Ovary (tissue), 9 donors: Measurements from ENCODE around the gene METAP1. TPM values are rescaled to one million over a fixed set of nuclear protein-coding genes. Genes with fewer than 3 reads are reported as not detected.

Experiments used
- DNase-seq, 5 donors: peaks; one replicate each; pipeline ENCODE4 v3.0.0-alpha.2; 2019 to 2020
- H3K27ac ChIP-seq, 2 donors: fragments of 200-600 bp; one replicate each; pipeline versions ENCODE4 v1.5.1 to v1.8.0; 2019 to 2022
- H3K27me3 ChIP-seq: fragments of 200-600 bp; one replicate; pipeline ENCODE4 v1.8.0; 2022
- H3K36me3 ChIP-seq: fragments of 200-600 bp; sonication (generic); one replicate; pipeline ENCODE4 v1.5.1; 2019
- H3K4me1 ChIP-seq: one replicate; pipeline ENCODE4 v1.8.1; 2013; ENCODE audit warnings: mild to moderate bottlenecking, moderate library complexity; ENCODE audit not compliant: insufficient read depth
- H3K4me3 ChIP-seq: fragments of 200-600 bp; sonication (generic); one replicate; pipeline ENCODE4 v1.5.1; 2017
- H3K9me3 ChIP-seq, 2 donors: fragments of 200-600 bp in 1 of 2; sonication (generic) in 1 of 2; one replicate each; pipeline versions ENCODE4 v1.5.1 to v1.8.1; 2013 to 2019; ENCODE audit warnings: mild to moderate bottlenecking in 1 of 2, moderate library complexity in 1 of 2
- EP300 ChIP-seq: sonication (generic); formaldehyde crosslinking; IDR thresholded peaks from one replicate; pipeline ENCODE4 v1.6.1; 2017; ENCODE audit warnings: antibody characterized with exemption
- POLR2A ChIP-seq: fragments of 450-650 bp; IDR thresholded peaks from one replicate; pipeline ENCODE4 v1.6.1; 2017; ENCODE audit warnings: antibody characterized with exemption, mild to moderate bottlenecking, moderate library complexity
- WGBS, 3 donors: extraction: QIAGEN DNeasy Blood & Tissue Kit in 1 of 3; methylation state at CpG; one replicate each; pipeline versions ENCODE4 v1.1.5 to v1.1.7; 2013 to 2017; 5-methylcytosine and 5-hydroxymethylcytosine counted together
- intact Hi-C, 4 donors: fragments of 100-400 bp; cut with DNase I; formaldehyde crosslinking; loops; one replicate each; pipeline versions ENCODE4 v1.11.0 to v1.15.1; 2022 to 2023
- polyA plus RNA-seq, 2 donors: library from polyadenylated mRNA; stranded (reverse); fragments of 200-250 nt in 1 of 2; fragments of 350-450 nt in 1 of 2; fragmentation: Illumina TruSeq in 1 of 2; extraction: RNeasy Lipid Tissue Mini Kit (QIAGEN cat#74804) in 1 of 2; gene quantifications; one replicate each; pipeline ENCODE4 v1.2.3, GENCODE V29; 2013 to 2014
- total RNA-seq, 7 donors: library from RNA; depleted of rRNA in 2 of 7; stranded (reverse); fragments of >200 nt in 2 of 7; fragmentation: NEBNext Ultra II Directional in 3 of 7; extraction: Animal tissue kit (Norgen Biotek cat#: 25700) in 3 of 7; gene quantifications; one replicate each; pipeline versions ENCODE4 v1.1.0 to v1.2.4, GENCODE V29; 2016 to 2023
- TF ChIP-seq, protein P1 (sequence below), 3 donors: fragments of 450-650 bp in 2 of 3; fragments of 200-600 bp in 1 of 3; IDR thresholded peaks; one replicate each; pipeline versions ENCODE4 v1.5.1 to v1.8.0; 2016 to 2022; ENCODE audit warnings: antibody characterized with exemption in 3 of 3, mild to moderate bottlenecking in 1 of 3
- donor health status: DM: no; HTN: no; CAD: no; lungs with moderate emphysema.
- donor health status: DM: no; HTN: no; CAD: no.
- donor health status: Bipolar disorder and iron deficiency.
- donor health status: DM: yes; HTN: yes; CAD: no.
- donor health status: DM: no; HTN: no; CAD: no.
- donor health status: DM: yes; HTN: yes; CAD: no.

Gene METAP1
- total and polyA plus RNA-seq, 9 donors, result 16.1 to 38.6 (median 25.4) TPM

DNA sequence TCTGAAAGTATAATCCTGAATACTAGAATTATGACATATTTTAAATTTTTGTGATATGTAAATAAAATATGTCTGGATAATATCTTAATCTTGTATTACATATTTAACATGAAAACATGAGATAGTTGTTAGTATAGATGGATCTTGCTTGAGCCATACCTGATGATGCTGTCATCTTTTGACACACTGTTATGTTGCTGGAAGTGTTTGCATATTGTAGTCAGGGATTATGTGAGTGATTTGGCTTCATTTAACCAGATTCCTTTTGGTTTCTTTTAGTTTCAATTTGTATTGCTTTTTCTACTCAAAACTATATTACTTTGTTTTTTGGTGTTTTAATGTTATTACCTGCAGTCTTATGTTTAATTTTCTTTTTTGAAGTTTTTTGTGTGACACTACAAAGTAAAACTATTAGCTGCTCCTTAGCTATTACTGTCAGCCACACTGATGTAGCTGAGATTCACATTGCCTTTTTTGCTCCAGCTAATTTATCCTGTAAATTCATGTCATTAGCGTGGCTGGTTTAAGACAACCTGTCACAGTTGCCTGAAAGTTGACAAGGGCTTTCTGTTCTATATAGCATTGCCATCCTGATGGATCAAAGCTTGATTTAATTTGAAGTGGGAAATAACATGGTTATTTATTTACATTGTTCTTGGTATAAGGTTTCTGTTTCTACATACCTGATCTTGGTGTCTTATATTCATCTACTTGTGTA, 33.7 kb downstream of the METAP1 start:
- Histone ChIP-seq H3K4me1 (peaks cover 2% of the 10 kb centered on the region), H3K27ac (no peak overlapping the region), H3K36me3 (no peaks in the 10 kb centered on the region), H3K9me3 (no peaks in the 10 kb centered on the region), H3K27me3 (no peaks in the 10 kb centered on the region), H3K4me3 (no peak overlapping the region)
- TF ChIP-seq EP300 (no peak), POLR2A (no peak)
- TF ChIP-seq, protein P1, sequence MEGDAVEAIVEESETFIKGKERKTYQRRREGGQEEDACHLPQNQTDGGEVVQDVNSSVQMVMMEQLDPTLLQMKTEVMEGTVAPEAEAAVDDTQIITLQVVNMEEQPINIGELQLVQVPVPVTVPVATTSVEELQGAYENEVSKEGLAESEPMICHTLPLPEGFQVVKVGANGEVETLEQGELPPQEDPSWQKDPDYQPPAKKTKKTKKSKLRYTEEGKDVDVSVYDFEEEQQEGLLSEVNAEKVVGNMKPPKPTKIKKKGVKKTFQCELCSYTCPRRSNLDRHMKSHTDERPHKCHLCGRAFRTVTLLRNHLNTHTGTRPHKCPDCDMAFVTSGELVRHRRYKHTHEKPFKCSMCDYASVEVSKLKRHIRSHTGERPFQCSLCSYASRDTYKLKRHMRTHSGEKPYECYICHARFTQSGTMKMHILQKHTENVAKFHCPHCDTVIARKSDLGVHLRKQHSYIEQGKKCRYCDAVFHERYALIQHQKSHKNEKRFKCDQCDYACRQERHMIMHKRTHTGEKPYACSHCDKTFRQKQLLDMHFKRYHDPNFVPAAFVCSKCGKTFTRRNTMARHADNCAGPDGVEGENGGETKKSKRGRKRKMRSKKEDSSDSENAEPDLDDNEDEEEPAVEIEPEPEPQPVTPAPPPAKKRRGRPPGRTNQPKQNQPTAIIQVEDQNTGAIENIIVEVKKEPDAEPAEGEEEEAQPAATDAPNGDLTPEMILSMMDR (IDR thresholded peaks at IDR 0.05), result no peak
- no peak for DNase-seq
- 0 to 71% (median 38%) methylated on average over 1 of the region's 1 CpG for whole genome bisulfite sequencing, 3 donors
- intact Hi-C loops, result no loop called here

DNA sequence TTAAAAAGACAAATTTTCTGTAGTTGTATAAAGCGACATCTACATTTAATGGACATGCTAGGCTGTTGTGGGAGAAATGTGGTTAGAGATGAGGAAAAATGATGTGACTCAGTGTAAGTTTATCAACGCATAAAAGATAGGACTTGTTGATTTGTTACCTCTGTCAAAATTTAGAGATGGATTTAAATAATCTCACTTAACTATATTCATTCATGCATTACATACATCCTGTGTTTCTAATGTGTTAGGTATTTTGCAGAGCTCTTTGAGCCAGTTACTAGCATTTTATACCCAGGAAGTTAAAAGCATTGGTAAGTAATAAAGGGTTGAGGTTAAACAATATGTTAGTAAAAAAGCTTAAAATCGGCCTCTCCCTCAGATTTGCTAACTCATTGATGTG, 34.3 kb downstream of the METAP1 start:
- no peak for TF ChIP-seq EP300
- TF ChIP-seq, protein P1 (IDR thresholded peaks at IDR 0.05), result no peak
- no peak for TF ChIP-seq POLR2A
- H3K27ac ChIP-seq, result no peak overlapping the region
- no peaks in the 10 kb centered on the region for H3K27me3 ChIP-seq
- H3K9me3 ChIP-seq, result no peaks in the 10 kb centered on the region
- intact Hi-C loops, result no loop called here
- DNase-seq, result no peak
- no peaks in the 10 kb centered on the region for H3K36me3 ChIP-seq
- 88 to 91% (median 90%) methylated on average over 3 of the region's 3 CpGs for WGBS, 3 donors
- peaks cover under 1% of the 10 kb centered on the region for H3K4me1 ChIP-seq
- no peak overlapping the region for H3K4me3 ChIP-seq

DNA sequence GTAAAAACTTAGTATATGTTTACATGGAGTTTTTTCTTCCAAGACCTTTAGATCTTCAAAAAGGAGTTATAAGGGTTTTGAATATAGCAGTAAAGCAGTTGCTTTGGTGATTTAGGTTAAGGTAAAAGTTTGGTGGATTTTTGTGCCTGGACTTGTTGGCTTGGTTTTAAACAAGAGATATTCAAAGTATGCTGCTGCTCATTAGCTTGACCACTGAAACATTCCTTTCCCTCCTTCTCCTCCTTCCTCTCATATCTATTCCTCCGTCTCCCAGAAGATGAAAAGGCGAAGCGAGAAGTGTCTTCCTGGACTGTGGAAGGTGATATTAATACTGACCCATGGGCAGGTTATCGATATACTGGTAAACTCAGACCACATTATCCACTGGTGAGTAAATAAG, 38.4 kb downstream of the METAP1 start:
- 59 to 84% (median 79%) methylated on average over 4 of the region's 4 CpGs for WGBS, 3 donors
- intact Hi-C loops, result no loop called here

DNA sequence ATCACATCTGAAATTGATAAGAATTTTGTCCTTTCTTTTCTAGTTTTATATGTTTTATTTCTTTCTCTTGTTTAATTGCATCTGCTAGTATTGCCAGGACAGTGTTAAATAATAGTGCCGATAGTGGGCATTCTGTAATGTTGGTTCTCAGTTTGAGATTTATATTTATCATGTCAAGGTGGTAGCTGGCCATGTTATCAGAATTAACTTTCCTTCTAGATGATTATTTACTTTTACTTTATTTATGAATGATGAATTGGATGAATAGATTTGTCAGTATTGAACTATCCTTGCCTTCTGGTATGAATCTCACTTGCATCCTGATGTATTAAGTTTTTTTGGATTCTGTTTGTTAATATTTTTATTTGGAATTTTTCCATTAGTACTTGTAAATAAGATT, 42.7 kb downstream of the METAP1 start:
- Histone ChIP-seq H3K27me3 (no peaks in the 10 kb centered on the region), H3K4me3 (no peak overlapping the region), H3K27ac (no peak overlapping the region), H3K9me3 (no peaks in the 10 kb centered on the region), H3K36me3 (no peaks in the 10 kb centered on the region), H3K4me1 (no peaks in the 10 kb centered on the region)
- TF ChIP-seq EP300 (no peak), POLR2A (no peak)
- TF ChIP-seq, protein P1 (IDR thresholded peaks at IDR 0.05), result no peak
- DNase-seq, result no peak
- intact Hi-C loops, result no loop called here
- 97 to 100% (median 98%) methylated on average over 1 of the region's 1 CpG for WGBS, 3 donors

More for the DNA sequence above, 38.4 kb downstream of the METAP1 start:
- no peaks in the 10 kb centered on the region for H3K4me1 ChIP-seq
- H3K36me3 ChIP-seq, result no peaks in the 10 kb centered on the region
- no peak overlapping the region for H3K27ac ChIP-seq
- TF ChIP-seq, protein P1 (IDR thresholded peaks at IDR 0.05), result no peak
- TF ChIP-seq POLR2A (no peak), EP300 (no peak)
- H3K27me3 ChIP-seq, result no peaks in the 10 kb centered on the region
- DNase-seq, result no peak
- H3K9me3 ChIP-seq, result no peaks in the 10 kb centered on the region
- no peak overlapping the region for H3K4me3 ChIP-seq
